Body of pancreas (tissue), 4 donors: ENCODE measurements around the gene WHRN. TPM values are rescaled to one million over a fixed set of nuclear protein-coding genes. Genes with fewer than 3 reads are reported as not detected.

Experiments
- ATAC-seq: fragments of 150-250 bp; one replicate; pipeline ENCODE4 v1.9.1; 2016
- DNase-seq, 4 donors: peaks; one replicate each; pipeline ENCODE4 v3.0.0-alpha.2; 2019
- H3K27ac ChIP-seq, 4 donors: fragments of 200-600 bp; sonication (generic); 1 replicate in 3 of 4; 2 replicates in 1 of 4; pipeline versions ENCODE4 v1.5.1 to v1.6.1; 2016 to 2019; ENCODE audit warnings: mild to moderate bottlenecking in 1 of 4, mixed read lengths in 1 of 4, moderate library complexity in 1 of 4
- H3K27me3 ChIP-seq, 2 donors: fragments of 200-600 bp; sonication (generic); one replicate each; pipeline ENCODE4 v1.6.0; 2016; ENCODE audit warnings: mild to moderate bottlenecking in 1 of 2
- H3K36me3 ChIP-seq, 2 donors: fragments of 200-600 bp; sonication (generic); replicated peaks in 1 of 2; 2 replicates each; pipeline ENCODE4 v1.5.1; 2016; ENCODE audit warnings: low read depth in 2 of 2; ENCODE audit not compliant: insufficient read depth in 1 of 2
- H3K4me1 ChIP-seq: fragments of 200-600 bp; sonication (generic); one replicate; pipeline ENCODE4 v1.6.0; 2016
- H3K4me3 ChIP-seq, 2 donors: fragments of 200-600 bp; sonication (generic); 1 replicate in 1 of 2; 2 replicates in 1 of 2; pipeline ENCODE4 v1.5.1; 2016 to 2019
- H3K9me3 ChIP-seq, 3 donors: fragments of 200-600 bp; sonication (generic); 1 replicate in 2 of 3; 2 replicates in 1 of 3; pipeline ENCODE4 v1.5.1; 2016
- CTCF ChIP-seq, 7 experiments: fragments of 450-650 bp in 4 of 7; fragments of 200-600 bp in 3 of 7; sonication (generic) in 3 of 7; IDR thresholded peaks; one replicate each; pipeline ENCODE4 v1.5.1; 2016 to 2019; ENCODE audit warnings: antibody characterized with exemption in 7 of 7
- POLR2A ChIP-seq, 3 donors: fragments of 450-650 bp; IDR thresholded peaks; one replicate each; pipeline ENCODE4 v1.6.1; 2016; ENCODE audit warnings: antibody characterized with exemption in 3 of 3, mild to moderate bottlenecking in 2 of 3
- WGBS, 2 donors: methylation state at CpG; one replicate each; pipeline ENCODE4 v1.1.5; 2017; 5-methylcytosine and 5-hydroxymethylcytosine counted together
- intact Hi-C: fragments of 100-400 bp; cut with DNase I; formaldehyde crosslinking; loops from one replicate; pipeline ENCODE4 v1.15.1; 2023
- total RNA-seq, 2 donors: library from RNA; depleted of rRNA; stranded (reverse); fragments of >200 nt; gene quantifications; one replicate each; pipeline ENCODE4 v1.1.0, GENCODE V29; 2016

WHRN gene
- total RNA-seq, 2 donors from 2014 or later = 13.5 to 15.6 TPM

GRCh38 chr9:114367366-114367765 lies 137.9 kb downstream of the WHRN start:
- H3K4me1 ChIP-seq = no peaks in the 10 kb centered on the region
- TF ChIP-seq POLR2A (IDR thresholded peaks at IDR 0.05) (no peak), CTCF (IDR thresholded peaks at IDR 0.05) (no peak)
- H3K27ac ChIP-seq = peak overlapping the region in 1 of 4 donors; percentile 60
- H3K9me3 ChIP-seq = no peaks in the 10 kb centered on the region
- intact Hi-C loops = no loop called here
- no peak overlapping the region for H3K4me3 ChIP-seq
- DNase-seq = no peak
- ATAC-seq = no peak
- H3K36me3 ChIP-seq = peaks cover 0 to 7% of the 10 kb centered on the region in 2 donors
- H3K27me3 ChIP-seq = no peaks in the 10 kb centered on the region
- WGBS, 2 donors = 85 to 86% methylated on average over 6 of the region's 6 CpGs

- 54 to 73% methylated on average over 10 of the region's 10 CpGs for WGBS, 2 donors
- peak in 1 of 4 donors; percentile 52 for DNase-seq
- Histone ChIP-seq H3K9me3 (no peaks in the 10 kb centered on the region), H3K4me3 (no peak overlapping the region), H3K4me1 (no peaks in the 10 kb centered on the region), H3K27ac (peak overlapping the region in 1 of 4 donors; percentile 60), H3K36me3 (peaks cover 0 to 7% of the 10 kb centered on the region in 2 donors), H3K27me3 (no peaks in the 10 kb centered on the region)
- no peak for TF ChIP-seq CTCF (IDR thresholded peaks at IDR 0.05)
- no peak for TF ChIP-seq POLR2A (IDR thresholded peaks at IDR 0.05)
- intact Hi-C loops = no loop called here
- no peak for ATAC-seq
These were observed 138.7 kb downstream of the WHRN start for GRCh38 chr9:114366334-114367128.

GRCh38 chr9:114365194-114365593 lies 140.1 kb downstream of the WHRN start:
- Histone ChIP-seq H3K9me3 (no peaks in the 10 kb centered on the region), H3K27me3 (no peaks in the 10 kb centered on the region), H3K4me1 (no peaks in the 10 kb centered on the region), H3K4me3 (no peak overlapping the region), H3K27ac (peak overlapping the region in 1 of 4 donors; percentile 48), H3K36me3 (peaks cover 0 to 14% of the 10 kb centered on the region in 2 donors)
- TF ChIP-seq CTCF (IDR thresholded peaks at IDR 0.05) (no peak), POLR2A (IDR thresholded peaks at IDR 0.05) (no peak)
- WGBS, 2 donors = 80 to 93% methylated on average over 2 of the region's 2 CpGs
- ATAC-seq (no peak), DNase-seq (no peak)
- intact Hi-C loops = no loop called here

- peak overlapping the region in 1 of 4 donors; percentile 48 for H3K27ac ChIP-seq
- WGBS, 2 donors = 57 to 81% methylated on average over 5 to 6 of the region's 6 CpGs
- TF ChIP-seq POLR2A (IDR thresholded peaks at IDR 0.05) (no peak), CTCF (IDR thresholded peaks at IDR 0.05) (no peak)
- intact Hi-C loops = no loop called here
- no peaks in the 10 kb centered on the region for H3K27me3 ChIP-seq
- no peak overlapping the region for H3K4me3 ChIP-seq
- no peaks in the 10 kb centered on the region for H3K4me1 ChIP-seq
- H3K9me3 ChIP-seq = no peaks in the 10 kb centered on the region
- peak; percentile 40 for ATAC-seq
- peak in 1 of 4 donors; percentile 22 for DNase-seq
- peaks cover 0 to 17% of the 10 kb centered on the region in 2 donors for H3K36me3 ChIP-seq
These were observed 140.9 kb downstream of the WHRN start for GRCh38 chr9:114364134-114365041.
